GM21381 (cell line): ENCODE results near the gene NMRK1.

Source experiments
- ATAC-seq: cut with Tn5 transposase; IDR thresholded peaks from one replicate; pipeline ENCODE4 v1.9.1; 2021; ENCODE audit warnings: mild to moderate bottlenecking, moderate library complexity; ENCODE audit not compliant: unreplicated experiment

Gene NMRK1

GRCh38 chr9:75087824-75088645 lies at the start of gene NMRK1, which contains the start of gene OSTF1:
Gene NMRK1, minus strand, starts transcription at chr9:75088155. Its CDS starts 5,040 bp downstream, at chr9:75083115.
Gene OSTF1, plus strand, starts transcription at chr9:75088514. Its CDS starts 179 bp downstream, at chr9:75088693.
- ATAC-seq = peak; percentile 83

- ATAC-seq = no peak
Measured at GRCh38 chr9:75134495-75134894, 46.5 kb upstream of the NMRK1 start.

DNA sequence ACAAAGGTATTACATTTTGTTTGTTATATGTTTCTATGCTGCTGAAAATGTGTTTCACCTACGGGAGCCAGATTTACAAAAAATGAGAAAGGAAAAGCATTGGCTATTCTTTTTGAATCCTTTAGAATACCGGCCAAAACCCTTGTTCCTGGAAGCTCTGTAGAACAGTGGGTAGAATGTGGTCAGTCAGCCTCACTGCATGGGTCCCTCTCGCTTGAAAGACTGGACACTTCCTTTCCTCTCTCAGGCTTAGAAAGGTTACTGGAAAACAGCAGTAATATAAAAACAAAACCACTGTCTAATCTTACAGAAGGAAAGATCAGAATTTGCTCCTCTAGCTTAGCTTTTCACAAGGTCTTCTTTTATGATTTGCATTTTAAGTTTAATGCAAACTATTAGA lies 45.4 kb upstream of the NMRK1 start:
- no peak for ATAC-seq

DNA sequence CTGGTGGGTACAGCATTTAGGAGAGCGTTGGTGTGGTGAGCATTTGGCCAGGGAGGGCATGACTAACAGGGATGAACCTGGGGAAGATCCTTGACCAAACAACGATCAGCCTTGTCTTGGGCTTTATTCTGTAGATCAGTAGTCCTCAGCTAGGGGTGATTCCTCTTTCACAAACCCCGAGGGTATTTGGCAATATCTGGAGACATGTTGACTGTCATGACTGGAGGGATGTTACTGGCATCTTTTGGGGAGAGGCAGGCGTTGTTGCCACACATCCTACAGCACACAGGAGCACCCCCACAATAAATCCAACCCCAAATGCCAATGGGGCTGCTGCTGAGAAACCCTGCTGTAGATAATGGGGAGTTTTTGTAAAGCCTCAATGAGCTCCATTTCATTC lies 44.3 kb upstream of the NMRK1 start:
- no peak for ATAC-seq

- no peak for ATAC-seq
Measured at GRCh38 chr9:75131700-75132099, 43.7 kb upstream of the NMRK1 start.

- no peak for ATAC-seq
Measured at GRCh38 chr9:75130621-75131230, 42.8 kb upstream of the NMRK1 start.

GRCh38 chr9:75130172-75130571 lies 42.2 kb upstream of the NMRK1 start:
- no peak for ATAC-seq

- ATAC-seq = no peak
Measured at GRCh38 chr9:75128535-75128934, 40.6 kb upstream of the NMRK1 start.

GRCh38 chr9:75123696-75124095 lies 35.7 kb upstream of the NMRK1 start:
- no peak for ATAC-seq

- ATAC-seq = no peak
Measured at GRCh38 chr9:75121914-75122558, 34.1 kb upstream of the NMRK1 start.

DNA sequence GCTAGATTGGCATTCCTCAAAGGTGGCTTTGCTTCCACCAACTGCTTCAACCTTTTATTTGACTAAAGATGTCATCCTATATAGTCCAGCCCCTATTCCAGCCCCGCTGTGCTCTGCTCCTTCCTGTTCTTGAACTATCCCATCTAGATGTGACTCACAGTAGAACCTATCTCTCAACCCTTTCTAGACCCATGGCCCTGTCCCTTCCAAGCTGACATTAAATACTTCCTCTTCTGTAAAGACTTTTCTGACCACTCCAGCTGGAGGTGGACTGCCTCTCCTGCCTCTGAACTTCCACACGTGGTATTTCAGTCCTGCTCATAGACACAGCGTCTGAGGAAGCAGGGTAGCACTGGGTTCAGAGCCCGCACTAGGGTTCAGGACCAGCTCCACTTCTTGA lies 32.7 kb upstream of the NMRK1 start:
- ATAC-seq = no peak

GRCh38 chr9:75117564-75117963 lies 29.6 kb upstream of the NMRK1 start:
- no peak for ATAC-seq

- ATAC-seq = no peak
Measured at GRCh38 chr9:75116306-75116705, 28.4 kb upstream of the NMRK1 start.

GRCh38 chr9:75112789-75113188 lies 24.8 kb upstream of the NMRK1 start:
- no peak for ATAC-seq

DNA sequence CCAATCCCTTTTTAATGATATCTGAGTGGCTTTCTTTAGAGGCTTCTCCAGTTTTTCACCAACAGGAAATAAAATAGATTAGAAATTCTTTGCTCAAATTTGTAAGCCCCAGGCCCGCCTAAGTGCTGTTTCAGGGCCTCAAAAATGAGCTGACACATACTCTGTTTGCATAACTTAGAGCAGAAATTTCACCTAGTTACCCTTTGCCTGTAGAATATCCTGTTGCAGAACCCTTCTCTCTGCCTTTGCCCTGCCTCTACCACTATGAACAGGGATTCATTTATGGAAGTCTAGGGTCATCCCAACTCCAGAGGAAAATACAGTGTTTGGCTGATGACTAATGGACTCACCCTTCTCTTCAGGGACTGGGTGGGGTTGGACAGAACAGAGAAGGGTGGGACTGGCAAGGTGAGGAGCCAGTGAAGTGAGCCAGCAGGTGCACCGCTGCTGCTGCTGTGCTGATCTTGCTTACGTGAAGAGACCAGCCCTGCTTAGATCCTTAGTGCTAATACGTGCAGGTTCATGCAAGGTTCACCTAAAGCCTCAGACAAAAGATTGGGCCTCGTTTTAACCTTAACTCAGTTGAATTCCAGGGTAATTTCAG lies 23.2 kb upstream of the NMRK1 start:
- no peak for ATAC-seq

DNA sequence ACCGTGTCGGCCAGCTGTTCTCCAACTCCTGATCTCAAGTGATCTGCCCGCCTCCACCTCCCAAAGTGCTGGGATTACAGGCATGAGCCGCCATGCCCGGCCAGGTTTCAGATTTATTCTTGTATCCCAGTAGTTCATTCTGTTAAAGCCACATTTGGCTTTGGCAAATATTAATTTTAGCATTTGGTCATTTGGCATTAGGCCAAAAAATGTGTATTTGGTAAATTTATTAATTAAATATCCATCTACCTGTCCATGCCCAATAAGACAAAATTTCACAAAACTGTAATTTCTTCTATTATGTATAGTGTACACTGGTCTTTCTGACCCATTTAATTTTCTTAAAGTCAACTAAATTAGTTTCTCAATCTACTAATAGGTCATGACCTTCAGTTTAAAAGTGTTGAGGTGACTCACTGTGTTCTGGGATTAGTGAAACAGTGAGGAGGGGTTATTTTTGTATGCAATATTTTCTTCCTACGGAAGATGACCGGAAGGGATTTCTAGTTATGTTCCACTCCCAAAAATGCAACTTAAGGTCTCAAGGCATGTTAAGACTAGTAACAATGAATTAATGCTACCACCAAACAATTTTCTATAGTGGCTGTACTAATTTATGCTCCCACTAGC lies 21.4 kb upstream of the NMRK1 start:
- no peak for ATAC-seq

GRCh38 chr9:75108571-75108970 lies 20.6 kb upstream of the NMRK1 start:
- no peak for ATAC-seq

DNA sequence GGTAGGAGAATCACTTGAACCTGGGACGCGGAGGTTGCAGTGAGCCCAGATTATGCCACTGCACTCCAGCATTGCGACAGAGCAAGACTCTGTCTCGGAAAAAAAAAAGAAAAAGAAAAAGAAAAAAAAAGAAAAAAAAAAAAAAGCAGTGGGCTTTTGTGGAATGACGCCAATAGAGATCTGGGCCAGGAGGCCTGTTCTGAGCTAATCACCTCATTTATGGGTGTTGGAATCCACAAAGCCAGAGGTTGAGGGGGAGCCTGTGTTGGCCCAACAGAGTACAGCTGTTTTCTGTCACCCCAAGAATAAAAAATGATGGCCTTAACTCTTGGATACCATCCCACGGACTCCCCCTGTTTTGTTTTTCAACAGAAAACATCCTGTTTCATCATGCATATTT lies 18.9 kb upstream of the NMRK1 start:
- ATAC-seq = no peak

GRCh38 chr9:75105841-75106240 lies 17.9 kb upstream of the NMRK1 start:
- ATAC-seq = no peak

DNA sequence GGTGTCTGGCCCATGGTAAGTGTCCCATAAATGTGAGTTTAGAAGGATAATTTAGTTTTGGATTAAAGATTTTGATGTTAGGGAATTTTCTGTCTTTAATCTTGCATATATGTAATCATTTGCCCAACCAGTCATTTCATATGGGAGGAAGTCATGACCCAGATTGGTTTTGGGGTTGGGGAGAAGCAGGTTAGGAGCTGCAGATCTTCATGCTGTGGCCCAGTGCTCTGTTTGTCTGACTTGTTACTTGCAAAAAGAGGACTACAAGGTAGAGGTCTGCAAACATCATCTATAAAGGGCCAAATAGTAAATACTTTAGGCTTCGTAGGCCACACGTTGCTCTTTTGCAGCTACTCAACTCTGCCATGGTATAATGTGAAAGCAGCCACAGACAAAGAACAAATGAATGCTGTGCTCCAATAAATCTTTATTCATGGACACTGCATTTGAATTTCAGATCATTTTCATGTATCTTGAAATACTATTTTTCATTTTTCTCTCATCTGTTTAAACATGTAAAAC lies 17.1 kb upstream of the NMRK1 start:
- ATAC-seq = no peak

DNA sequence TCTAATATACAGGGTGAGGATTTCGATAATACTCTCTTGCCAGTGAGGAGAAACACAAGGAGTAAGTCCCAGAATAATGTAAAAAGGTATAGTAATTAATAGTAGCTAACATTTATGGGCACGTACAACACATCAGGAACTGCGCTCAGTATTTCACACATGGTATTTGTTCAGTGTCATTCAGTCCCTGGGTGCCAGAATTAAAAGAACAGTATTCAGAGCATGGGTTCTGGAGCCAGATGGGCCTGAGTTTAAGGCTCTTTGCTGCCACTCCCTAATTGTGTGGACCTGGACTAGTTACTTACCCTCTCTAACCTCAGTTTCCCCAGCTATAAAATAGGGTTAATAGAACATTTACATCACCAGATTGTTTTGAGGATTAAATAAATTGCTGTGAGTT lies 16.7 kb upstream of the NMRK1 start:
- ATAC-seq = no peak
